Upper lobe of left lung (tissue), 4 donors: ENCODE measurements around the gene SLC15A1.

Experiments used
- CTCF ChIP-seq, 6 experiments: fragments of 450-650 bp in 4 of 6; fragments of 200-600 bp in 2 of 6; sonication (generic) in 2 of 6; IDR thresholded peaks; one replicate each; pipeline ENCODE4 v1.5.1; 2016 to 2019; ENCODE audit warnings: antibody characterized with exemption in 6 of 6
- POLR2AphosphoS5 ChIP-seq, 2 donors: sonication (generic); formaldehyde crosslinking; IDR thresholded peaks; one replicate each; pipeline ENCODE4 v1.5.1; 2017; ENCODE audit warnings: antibody characterized with exemption in 2 of 2

- TF ChIP-seq POLR2AphosphoS5 (IDR thresholded peaks at IDR 0.05) (no peak), CTCF (IDR thresholded peaks at IDR 0.05) (no peak)
Observed at GRCh38 chr13:98778749-98779148, 26.3 kb upstream of the SLC15A1 start.
